ENCODE results near the gene SLC36A3.

GRCh38 chr5:151348789-151349188, 45.2 kb upstream of the SLC36A3 start:
- no peak for TF ChIP-seq CTCF (IDR thresholded peaks at IDR 0.05)
- TF ChIP-seq EZH2 (IDR thresholded peaks at IDR 0.05; ENCODE audit: borderline replicate concordance, insufficient read depth, low read depth, low read length, poor library complexity, severe bottlenecking) = no peak
